HG03108 (cell line): ENCODE measurements around the gene PRPF6.
"Not testable (repeated sequence)": the region's sequence is repeated elsewhere in the genome, so short reads cannot be mapped to it uniquely, and the experiment has no call there.

Experiments
- ATAC-seq: cut with Tn5 transposase; IDR thresholded peaks from one replicate; pipeline ENCODE4 v1.9.1; 2021; ENCODE audit warnings: moderate library complexity; ENCODE audit not compliant: unreplicated experiment

PRPF6 gene

GRCh38 chr20:63960654-63961621 lies 20.0 kb upstream of the PRPF6 start:
- not testable (repeated sequence) for ATAC-seq

GRCh38 chr20:63961664-63962425 lies 19.1 kb upstream of the PRPF6 start:
- ATAC-seq: no peak

GRCh38 chr20:63962426-63963347 lies 18.2 kb upstream of the PRPF6 start:
- no peak for ATAC-seq

- no peak for ATAC-seq
These were observed 17.6 kb upstream of the PRPF6 start for GRCh38 chr20:63963348-63963741.

- no peak for ATAC-seq
These were observed 17.1 kb upstream of the PRPF6 start for GRCh38 chr20:63963784-63964301.

DNA sequence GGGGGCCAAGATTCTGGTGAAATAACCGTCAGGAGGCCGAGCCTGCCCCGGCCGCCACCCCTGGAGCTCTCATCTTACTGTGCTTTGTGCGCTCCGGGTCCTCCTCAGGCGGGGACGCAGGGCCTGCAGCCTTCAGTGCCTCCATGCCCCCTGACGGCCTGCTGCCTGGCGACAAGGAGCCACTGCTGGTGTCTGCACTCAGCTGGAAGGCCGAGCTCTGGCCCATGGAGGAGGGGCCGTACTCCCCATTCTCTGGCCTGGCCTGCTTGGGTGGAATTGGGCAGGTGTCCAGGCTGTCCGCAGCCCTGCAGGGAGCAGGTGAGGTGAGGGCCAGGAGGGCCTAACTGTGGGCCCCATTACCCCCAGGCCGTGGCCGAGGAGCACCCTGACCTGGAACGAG lies 16.5 kb upstream of the PRPF6 start:
- ATAC-seq: no peak

DNA sequence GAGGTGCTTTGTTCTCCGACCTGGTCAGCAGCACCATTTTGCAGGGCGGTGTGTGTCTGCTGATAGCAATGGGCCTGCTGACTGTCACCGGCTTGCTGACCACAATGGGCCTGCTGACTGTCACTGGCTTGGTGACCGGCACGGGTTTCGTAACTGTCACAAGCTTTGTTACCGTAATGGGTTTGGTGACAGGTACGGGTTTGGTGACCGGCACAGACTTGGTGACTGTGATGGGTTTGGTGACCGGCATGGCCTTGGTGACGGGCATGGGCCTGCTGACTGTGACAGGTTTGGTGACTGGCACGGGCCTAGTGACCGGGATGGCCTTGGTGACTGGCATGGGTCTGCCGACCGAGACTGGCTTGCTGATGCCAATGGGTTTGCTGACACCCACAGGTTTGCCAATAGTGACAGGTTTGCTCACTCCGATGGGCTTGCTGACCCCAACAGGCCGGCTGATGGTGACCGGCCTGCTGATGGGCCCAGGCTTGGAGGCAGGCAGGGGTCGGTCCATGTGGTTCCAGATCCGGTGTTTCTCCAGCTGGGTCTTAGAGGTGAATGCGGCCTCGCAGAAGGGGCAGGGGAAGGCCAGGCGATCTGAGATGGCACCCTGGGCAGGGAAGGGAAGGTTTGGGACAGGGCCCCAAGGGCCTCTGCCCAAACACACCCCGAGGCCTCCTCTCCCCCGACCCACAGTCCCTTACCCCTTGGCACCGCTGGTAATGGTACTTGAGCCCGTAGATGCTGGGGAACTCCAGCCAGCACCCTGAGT lies 14.6 kb upstream of the PRPF6 start:
- ATAC-seq: no peak

GRCh38 chr20:63966944-63967322 lies 14.0 kb upstream of the PRPF6 start:
- ATAC-seq: no peak

DNA sequence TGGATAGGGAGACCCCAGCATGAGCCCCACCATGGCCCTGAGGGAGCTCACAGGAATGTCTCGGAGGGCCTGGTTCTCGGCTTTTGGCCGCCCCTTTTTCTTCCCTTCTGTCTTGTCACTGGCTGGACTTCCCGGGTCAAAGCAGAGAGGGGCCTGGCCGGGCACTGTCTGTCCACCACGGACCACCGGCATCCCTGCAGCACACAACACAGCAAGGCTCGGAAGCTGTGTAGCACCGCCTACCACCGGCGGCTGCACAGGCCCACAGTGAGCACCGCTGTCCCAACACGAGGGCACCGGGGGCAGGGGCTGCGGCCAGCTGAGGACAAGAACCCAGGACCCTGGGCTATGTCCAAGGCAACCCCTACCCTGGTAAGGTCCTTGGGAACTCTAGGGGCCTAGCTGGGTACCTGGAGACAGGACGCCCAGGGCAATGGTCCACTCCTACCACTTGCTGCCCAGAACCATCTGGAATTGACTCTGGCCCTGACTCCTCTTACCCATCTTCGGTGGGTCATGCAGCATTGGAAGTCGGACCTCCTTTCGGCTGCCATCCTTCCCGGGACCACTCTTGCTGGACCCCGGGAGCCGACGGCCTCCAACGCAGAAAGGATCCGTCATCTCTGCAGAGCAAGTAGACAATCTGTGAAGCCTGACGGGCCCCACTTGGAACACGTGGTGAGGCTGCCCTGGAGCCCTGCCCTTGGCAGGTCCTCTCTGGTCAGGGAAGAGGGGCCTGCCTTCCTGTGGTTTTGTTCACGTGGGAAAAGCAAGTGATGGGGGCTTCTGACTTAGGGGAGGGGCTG lies 13.4 kb upstream of the PRPF6 start:
- ATAC-seq: no peak

DNA sequence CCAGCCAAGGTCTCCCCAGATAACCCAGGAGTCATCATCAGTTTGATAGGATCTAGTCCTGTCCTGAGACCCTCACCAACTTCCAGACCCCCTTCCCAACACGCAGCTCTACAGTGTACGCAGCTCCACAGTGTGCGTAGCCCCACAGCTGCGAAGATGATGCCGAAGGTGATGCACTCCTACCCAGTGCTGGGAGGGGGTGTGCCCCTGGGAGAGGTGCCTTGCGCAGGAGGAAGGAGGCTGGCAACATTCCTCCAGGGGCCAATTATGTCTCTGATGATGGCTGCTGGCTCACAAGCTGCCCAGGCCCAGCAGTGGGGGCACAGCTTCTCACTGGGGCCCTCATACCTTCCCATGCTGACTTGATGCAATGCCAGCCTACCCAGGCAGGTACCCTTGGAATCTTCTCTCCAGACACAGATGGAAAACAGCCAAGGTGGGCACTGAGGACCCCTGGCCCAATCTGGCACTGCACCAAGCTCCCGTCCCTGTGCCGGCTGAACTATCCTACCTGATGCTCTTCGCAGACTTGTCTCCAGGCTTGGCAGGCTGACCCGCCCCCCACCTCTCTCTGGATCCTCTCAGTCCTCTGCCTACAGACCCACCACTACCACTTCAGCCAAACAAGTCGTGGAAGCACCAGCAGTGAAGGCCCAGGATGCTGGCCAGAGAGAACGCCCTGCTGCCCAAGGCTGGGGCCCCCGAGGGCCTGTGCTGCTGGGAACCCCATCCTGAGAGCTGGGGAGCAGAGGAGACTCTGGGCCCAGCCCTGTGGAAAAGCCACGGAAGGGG lies 12.6 kb upstream of the PRPF6 start:
- no peak for ATAC-seq

- no peak for ATAC-seq
These were observed 11.8 kb upstream of the PRPF6 start for GRCh38 chr20:63968928-63969760.

GRCh38 chr20:63969838-63970713 lies 10.9 kb upstream of the PRPF6 start, which contains the start of gene ZNF512B:
Gene ZNF512B (minus strand): TSS chr20:63969930. CDS start chr20:63967950, 1,980 bp downstream.
- no peak for ATAC-seq

- no peak for ATAC-seq
These were observed 10.1 kb upstream of the PRPF6 start for GRCh38 chr20:63970714-63971431.

- ATAC-seq: not testable (repeated sequence)
These were observed 9.0 kb upstream of the PRPF6 start for GRCh38 chr20:63971960-63972311.

DNA sequence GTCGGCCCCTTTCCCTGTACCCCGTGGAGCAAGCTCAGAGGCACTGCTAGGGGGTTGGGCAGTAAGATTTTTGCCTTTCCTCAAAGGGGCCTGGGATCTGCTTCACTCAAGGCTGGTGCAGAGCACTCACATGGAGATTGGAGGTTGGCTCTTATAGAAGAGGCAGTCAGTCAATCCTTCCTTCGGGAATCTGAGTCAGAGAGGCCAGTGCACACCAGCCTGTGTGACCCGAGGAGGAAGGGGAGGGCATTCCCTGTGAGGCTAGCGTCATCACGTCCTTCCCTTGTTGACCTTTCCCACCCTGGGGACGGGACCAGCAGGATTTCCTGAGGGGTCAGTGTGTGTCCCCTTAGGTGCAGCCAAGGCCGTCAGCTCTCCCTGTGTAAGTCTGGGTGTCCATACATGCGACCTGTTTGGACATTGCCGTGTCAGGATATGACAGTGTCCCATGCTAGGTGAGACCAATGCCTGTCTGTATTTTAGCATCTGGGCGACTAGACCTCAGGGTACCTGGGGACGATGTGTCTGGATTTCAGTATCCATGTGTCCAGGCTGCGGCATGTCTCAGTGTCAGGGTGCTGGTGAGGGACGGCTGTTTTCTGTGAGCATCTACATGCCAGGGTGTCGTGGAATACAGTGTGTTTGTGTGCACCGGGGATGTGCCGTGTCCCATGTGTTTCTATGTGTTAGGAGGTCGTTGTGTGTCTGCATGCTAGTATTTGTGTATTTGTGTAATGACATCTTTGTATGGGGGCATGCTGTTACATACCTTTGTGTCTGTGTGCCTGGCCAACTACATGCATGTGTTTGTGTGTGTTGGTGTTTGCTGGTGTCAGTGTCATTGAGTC lies 8.4 kb upstream of the PRPF6 start:
- no peak for ATAC-seq
